Measurements from ENCODE around the gene UTP15. TPM values are rescaled to one million over a fixed set of nuclear protein-coding genes. Genes with fewer than 3 reads are reported as not detected.

The UTP15 gene
- total RNA-seq, 4 donors from 2014 or later, result 12.8 to 31.7 (median 24.1) TPM

DNA sequence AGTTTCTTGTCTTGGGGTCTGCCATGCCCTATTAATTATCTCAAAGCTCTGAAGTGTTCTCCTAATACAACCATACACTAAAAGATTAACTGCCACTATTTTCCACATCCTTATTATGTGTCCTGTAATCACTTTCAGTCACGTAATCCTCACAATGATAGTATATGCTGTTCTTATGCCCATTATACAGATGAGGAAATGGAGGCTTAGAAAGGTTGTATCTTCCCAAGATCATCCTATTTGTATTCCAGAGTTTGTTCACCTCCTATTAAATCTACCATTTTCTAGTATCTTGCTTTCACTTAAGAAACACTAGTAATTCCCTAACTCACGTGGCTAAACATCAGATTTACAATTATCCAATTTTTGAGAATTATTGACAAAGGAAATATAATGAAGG, 57.5 kb downstream of the UTP15 start:
- no peaks in the 10 kb centered on the region for H3K36me3 ChIP-seq
- H3K9me3 ChIP-seq, result no peaks in the 10 kb centered on the region
- intact Hi-C loops (cut with DNase I), result no loop called here
- H3K27me3 ChIP-seq, result peaks cover 0 to 9% (median 0%) of the 10 kb centered on the region in 4 donors
- H3K27ac ChIP-seq, result no peak overlapping the region
- peaks cover 7 to 39% (median 10%) of the 10 kb centered on the region in 3 donors for H3K4me1 ChIP-seq
- DNase-seq, result no peak
- no peak overlapping the region for H3K4me3 ChIP-seq
- TF ChIP-seq POLR2A (IDR thresholded peaks at IDR 0.05), result no peak
- no peak for TF ChIP-seq CTCF (IDR thresholded peaks at IDR 0.05)
- 100% methylated on average over 2 of the region's 2 CpGs for WGBS, 2 donors

GRCh38 chr5:73623901-73624404, 58.4 kb downstream of the UTP15 start:
- H3K9me3 ChIP-seq, result no peaks in the 10 kb centered on the region
- H3K27ac ChIP-seq, result no peak overlapping the region
- no peak for DNase-seq
- H3K36me3 ChIP-seq, result no peaks in the 10 kb centered on the region
- peaks cover 7 to 42% (median 10%) of the 10 kb centered on the region in 3 donors for H3K4me1 ChIP-seq
- 75 to 90% methylated on average over 2 of the region's 2 CpGs for WGBS, 2 donors
- peaks cover 0 to 9% (median 0%) of the 10 kb centered on the region in 4 donors for H3K27me3 ChIP-seq
- H3K4me3 ChIP-seq, result no peak overlapping the region
- TF ChIP-seq CTCF (IDR thresholded peaks at IDR 0.05) (no peak), POLR2A (IDR thresholded peaks at IDR 0.05) (no peak)
- intact Hi-C loops (cut with DNase I), result no loop called here

DNA sequence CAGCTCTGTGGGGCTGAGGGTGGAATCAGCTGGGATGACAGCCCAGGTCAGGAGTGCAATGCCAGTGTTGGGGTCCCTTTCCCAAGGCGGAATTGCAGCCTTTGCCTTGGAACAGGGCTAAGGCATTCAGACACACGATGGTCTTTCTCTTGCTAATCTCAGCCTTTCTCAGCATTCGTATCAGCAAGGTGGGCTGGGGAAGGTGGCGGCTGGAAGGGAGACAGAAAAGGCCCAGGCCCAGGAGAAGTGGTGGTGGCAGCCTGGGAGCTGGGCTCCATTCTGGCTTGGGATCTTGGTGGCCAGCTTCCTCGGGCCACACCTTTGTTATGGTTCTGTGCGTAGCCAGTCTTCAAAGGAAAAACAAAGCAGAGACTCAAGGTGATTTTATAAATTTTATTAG, 59.3 kb downstream of the UTP15 start:
- no peaks in the 10 kb centered on the region for H3K9me3 ChIP-seq
- WGBS, 2 donors, result 57 to 72% methylated on average over 3 of the region's 6 CpGs

GRCh38 chr5:73625372-73625943, 59.9 kb downstream of the UTP15 start:
- intact Hi-C loops (cut with DNase I), result no loop called here
- peak overlapping the region; percentile 49 to 85 (median 75) for H3K4me3 ChIP-seq
- H3K4me1 ChIP-seq, result peaks cover 7 to 38% (median 10%) of the 10 kb centered on the region in 3 donors
- 2 to 8% methylated on average over 5 to 7 of the region's 33 CpGs for WGBS, 2 donors
- no peak for DNase-seq
- peaks cover 0 to 9% (median 0%) of the 10 kb centered on the region in 4 donors for H3K27me3 ChIP-seq
- TF ChIP-seq CTCF (IDR thresholded peaks at IDR 0.05) (no peak), POLR2A (IDR thresholded peaks at IDR 0.05) (no peak)
- H3K9me3 ChIP-seq, result no peaks in the 10 kb centered on the region
- no peaks in the 10 kb centered on the region for H3K36me3 ChIP-seq
- peak overlapping the region; percentile 44 to 90 (median 82) for H3K27ac ChIP-seq

More for the DNA sequence above, 59.3 kb downstream of the UTP15 start:
- TF ChIP-seq POLR2A (IDR thresholded peaks at IDR 0.05) (no peak), CTCF (IDR thresholded peaks at IDR 0.05) (no peak)
- DNase-seq, result no peak
- intact Hi-C loops (cut with DNase I), result no loop called here
- Histone ChIP-seq H3K36me3 (no peaks in the 10 kb centered on the region), H3K4me3 (no peak overlapping the region), H3K4me1 (peaks cover 7 to 42% (median 10%) of the 10 kb centered on the region in 3 donors), H3K27ac (peak overlapping the region in 3 of 4 donors; percentile 44 to 90 (median 81)), H3K27me3 (peaks cover 0 to 9% (median 0%) of the 10 kb centered on the region in 4 donors)

DNA sequence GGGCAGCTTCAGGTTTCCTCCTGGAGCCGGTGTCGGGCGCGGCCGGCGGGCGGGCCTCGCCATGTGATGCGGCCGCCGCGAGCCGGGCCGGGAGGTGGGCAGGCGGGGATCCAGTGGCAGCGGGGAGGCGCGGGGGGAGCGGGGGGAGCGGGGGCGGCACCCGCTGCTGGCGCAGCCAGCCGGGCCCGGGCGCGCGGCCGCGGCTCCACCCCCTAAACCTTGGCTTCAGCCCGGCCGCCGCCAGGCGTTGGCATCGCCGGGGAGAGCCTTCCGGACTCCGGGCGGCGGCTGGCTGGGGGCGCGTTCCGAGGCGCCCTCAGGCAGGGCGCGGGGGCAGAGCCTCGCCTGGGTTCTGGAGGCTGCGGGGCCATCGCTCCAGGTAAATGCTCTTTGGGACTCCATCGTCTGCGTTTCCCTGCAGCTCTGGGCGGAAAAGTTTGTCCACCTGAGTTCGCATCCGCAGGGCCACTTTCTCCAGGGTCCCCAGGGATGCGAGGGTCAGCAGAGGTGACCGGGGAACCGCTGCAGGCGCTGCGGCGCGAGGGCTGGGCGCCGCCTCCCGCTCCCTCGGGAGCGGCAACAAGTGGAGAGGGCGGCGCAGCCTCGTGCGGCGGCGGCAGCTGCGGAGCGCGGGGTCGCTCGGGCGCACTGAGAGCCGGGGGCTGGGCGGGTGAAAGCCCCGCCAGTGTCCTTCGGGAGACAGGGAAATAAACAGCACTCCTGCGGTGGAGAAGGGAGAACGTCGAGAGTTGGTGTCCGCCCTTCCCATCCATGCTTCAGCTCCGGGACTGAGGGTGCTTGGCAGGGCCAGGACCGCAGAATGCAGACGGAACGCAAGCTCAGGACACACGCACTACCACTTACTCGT, 60.6 kb downstream of the UTP15 start, which contains the start of gene ARHGEF28:
TSS of gene ARHGEF28 (plus strand) at position 253 of the 868 bp plus-strand sequence. CDS start 58,656 bp downstream, outside the sequence.
- peak within 1 kb of the TSS; percentile 81 to 90 (median 82) for H3K27ac ChIP-seq
- no peaks in the 10 kb centered on the region for H3K36me3 ChIP-seq
- 0 to 8% methylated on average over 2 to 7 of the region's 92 CpGs for WGBS, 2 donors
- peaks cover 7 to 35% (median 10%) of the 10 kb centered on the region in 3 donors for H3K4me1 ChIP-seq
- peaks cover 0 to 9% (median 0%) of the 10 kb centered on the region in 4 donors for H3K27me3 ChIP-seq
- intact Hi-C loops (cut with DNase I), result no loop called here
- no peak for DNase-seq
- peak within 1 kb of the TSS; percentile 49 to 85 (median 75) for H3K4me3 ChIP-seq
- H3K9me3 ChIP-seq, result no peaks in the 10 kb centered on the region
- TF ChIP-seq CTCF (IDR thresholded peaks at IDR 0.05) (peak in 1 of 6 experiments; percentile 3), POLR2A (IDR thresholded peaks at IDR 0.05) (peak in 1 of 4 donors; percentile 63)

All from esophagus squamous epithelium (tissue), 5 donors.